ENCODE results near the gene AGPAT1.
"Not testable (repeated sequence)": the region's sequence is repeated elsewhere in the genome, so short reads cannot be mapped to it uniquely, and the experiment has no call there.

Gene AGPAT1

DNA sequence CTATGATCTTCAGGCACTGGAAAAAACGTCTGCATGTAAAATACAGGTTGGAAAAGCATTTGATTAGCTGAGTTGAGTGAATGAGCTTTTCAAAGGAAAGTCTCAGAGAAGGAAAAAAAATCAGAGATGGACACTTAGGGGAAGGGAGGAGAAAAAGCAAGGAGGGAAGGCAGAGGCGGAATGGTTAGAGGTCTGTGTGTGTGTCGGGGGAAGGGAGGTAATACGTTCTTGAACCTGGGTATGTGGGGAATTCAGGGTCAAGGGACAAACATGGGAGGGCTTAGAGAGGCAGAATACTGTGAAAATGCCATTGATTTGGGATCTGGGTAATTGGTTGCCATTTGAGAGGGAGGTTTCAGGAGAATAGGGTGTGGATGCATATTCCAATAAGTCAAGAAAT, 29.2 kb downstream of the AGPAT1 start:
- DNase-seq: no peak

DNA sequence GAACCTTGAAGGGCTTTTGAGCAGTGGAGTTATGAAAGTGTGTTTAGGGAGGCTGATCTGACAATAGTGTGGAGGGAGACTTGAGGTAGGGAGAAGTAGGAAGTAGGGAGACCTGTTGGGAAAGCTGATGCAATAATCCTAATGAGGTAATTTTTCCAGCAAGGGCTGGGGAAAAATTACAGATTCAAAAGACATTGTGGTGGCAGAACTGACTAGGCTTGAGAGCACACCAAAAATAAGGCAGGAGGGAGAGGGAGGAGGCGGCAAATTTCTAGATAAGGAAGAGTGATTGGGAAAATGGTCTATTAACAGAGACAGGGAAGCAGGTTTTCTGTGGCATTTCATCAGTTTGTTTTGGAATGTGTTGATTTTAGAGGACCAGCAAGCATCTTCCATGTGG, 29.6 kb downstream of the AGPAT1 start:
- DNase-seq: no peak

DNA sequence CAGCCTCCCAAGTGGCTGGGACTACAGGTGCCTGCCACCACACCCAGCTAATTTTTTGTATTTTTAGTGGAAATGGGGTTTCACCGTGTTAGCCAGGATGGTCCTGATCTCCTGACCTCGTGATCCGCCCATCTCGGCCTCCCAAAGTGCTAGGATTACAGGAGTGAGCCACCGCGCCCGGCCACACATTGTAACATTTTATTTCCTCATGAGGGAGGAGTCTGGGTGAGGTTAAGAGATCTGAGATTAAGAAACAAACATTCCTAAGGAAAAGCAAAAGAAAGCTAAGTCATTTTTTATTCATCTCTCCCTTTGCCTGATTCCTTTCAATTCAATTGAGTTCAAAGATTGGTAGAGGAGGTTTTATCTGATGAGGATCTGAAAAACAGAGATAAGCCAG, 31.6 kb downstream of the AGPAT1 start:
- DNase-seq: not testable (repeated sequence)

DNA sequence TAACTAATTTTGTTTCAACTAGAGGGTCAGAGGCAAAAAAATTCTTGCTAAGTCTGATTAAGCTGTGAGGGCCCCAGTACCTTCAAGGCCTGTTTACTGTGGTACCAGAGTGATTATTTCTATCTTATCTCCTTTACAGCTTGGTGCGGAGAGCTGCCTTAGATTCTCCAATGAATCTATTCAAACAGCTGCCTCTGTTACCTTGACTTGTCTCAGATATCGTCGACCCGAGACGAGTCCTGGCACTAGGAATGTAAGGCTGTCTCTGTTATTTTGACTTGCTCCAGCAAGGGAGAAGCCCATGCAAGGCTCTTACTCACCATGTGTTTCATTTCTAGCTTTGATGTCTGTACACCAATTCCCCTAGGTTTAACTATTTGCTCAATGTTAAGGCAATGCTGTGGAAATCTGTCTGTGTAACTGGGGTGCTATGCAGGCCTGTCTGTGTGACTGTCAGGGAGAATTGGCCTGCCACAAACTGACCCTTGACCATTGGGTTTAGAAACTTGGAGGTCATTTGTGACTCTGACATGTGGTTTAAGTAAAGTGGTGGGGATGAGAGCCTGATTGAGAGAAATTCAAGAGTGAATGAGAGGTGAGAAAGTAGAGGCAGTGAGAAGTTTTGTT, 35.4 kb downstream of the AGPAT1 start:
- no peak for DNase-seq

DNA sequence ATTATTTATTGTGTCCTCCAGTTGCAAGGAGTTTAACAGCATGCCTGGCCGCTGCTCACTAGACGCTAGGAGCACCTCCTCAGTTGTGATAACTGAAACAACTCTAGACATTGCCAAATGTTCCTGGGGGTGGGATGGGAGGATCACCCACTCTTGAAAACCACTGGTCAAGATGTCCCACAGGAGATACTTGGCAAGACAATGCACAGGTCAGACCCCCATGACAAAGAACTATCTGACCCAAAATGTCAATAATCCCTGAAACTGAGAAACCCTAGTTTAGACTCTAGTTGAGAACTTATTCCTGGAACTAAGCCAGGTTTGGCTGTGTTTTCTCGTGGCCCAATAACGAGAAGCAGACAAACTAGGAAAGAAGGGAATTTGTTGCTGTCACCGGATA, 36.3 kb downstream of the AGPAT1 start:
- DNase-seq: no peak

DNA sequence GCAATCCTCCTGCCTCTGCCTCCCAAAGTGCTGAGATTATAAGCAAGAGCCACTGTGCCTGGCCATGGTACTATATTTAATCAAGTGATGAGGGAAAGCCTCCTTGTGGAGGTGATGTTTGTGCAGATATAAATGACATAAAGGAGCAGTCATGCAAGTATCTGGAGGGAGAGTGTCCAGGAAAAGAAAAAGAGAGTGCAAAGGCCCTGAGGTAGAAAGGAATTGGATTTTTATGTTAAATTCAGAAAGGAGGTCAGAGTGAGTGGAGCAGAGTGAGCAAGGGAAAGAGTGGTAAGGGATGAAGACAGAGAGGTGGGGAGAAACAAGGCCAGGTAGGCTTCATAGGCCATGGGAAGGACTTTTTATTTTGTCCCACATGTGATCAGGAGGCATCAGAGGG, 38.4 kb downstream of the AGPAT1 start:
- no peak for DNase-seq

DNA sequence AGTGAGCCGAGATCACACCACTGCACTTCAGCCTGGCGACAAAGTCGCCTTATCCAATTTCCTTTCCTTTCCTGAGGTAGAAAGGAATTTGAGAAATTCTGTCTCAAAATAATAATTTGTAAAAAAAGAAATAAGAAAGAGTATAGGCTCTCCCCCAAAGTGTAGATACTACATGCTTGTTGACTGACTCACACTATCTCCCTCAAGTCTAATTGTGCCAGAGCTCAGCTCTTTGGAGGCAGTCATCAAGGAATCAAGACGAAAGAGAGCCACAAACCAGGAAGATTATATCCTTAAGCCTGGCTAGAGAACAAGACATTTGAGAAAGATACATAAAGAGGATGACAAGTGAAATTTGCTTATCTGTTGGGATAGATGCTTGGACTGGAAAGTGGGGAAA, 42.1 kb downstream of the AGPAT1 start:
- no peak for DNase-seq

DNA sequence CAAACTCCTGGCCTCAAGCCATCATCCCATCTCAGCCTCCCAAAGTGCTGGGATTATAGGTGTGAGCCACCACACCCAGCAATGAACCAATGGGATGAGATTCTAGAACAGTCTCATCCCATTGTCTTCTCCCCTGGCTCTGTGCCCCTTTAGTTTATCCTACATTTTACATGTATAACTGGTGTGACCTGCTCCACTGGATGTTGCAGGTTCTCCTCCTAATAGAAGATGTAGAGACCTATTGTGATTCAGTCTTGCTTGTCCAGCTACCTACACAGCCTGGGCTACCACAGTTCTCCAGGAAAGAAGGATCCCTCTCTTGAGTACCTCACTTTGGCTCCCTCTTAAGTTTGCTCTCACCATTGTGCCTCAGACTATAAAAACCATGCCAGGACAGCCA, 43.8 kb downstream of the AGPAT1 start:
- no peak for DNase-seq

DNA sequence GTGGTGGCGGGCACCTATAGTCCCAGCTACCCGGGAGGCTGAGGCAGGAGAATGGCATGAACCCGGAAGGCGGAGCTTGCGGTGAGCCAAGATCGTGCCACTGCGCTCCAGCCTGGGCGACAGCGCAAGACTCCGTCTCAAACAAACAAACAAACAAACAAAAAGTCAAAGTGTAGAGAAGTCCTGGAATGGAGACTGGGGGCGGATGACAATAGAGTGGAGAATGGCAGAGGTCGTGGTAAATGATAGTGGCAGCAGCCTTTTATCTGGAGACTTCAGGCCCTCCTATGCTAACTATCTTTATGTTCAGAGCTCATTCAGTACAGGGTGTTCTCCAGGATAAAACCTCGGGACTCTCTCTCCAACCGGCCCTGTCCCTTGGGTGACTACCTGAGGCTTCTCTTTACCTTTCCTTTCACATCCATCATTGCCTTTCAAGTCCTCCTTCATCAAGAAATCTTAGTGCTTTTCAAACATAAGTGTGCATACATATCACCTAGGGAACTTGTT, 44.4 kb downstream of the AGPAT1 start:
- DNase-seq: no peak

DNA sequence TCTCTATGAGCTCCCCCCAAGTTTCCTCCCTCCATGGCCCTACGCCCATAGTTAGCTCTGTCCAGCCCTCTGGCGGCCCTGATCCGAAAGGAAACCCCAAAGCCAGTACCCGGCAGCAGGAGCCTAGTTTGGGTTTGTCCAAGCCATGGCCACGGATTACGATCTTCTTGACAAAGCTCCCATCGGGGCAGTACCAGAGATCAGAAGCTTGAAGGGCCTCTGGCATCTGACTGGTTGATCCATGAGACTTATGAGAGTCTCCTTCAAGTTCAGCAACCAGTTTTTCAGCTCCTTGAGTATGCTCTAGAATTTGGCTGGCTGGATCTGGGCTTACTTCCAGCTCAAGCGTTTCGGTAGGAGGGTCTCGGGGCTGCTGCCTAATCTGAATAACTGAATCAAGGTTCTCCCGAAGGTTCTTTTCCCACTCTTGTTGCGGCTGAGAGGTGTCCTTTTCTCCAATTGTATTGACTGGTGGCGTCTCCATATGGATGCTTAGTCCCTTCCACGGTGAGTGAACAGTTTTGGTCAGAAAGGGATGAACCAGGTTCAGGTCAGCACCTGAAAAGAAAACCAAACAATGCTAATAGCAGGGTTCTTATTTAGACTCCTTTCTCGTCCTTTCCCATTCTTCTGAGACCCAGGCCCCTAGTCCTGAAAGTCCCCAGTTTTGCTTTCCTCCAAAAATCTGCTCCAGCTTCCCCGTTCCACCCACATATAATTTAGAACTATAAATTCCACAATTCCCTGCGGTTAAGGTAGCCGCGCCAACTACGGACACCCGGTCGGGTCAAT, 46.4 kb downstream of the AGPAT1 start:
- DNase-seq: peak in 1 of 2 donors; percentile 92

DNA sequence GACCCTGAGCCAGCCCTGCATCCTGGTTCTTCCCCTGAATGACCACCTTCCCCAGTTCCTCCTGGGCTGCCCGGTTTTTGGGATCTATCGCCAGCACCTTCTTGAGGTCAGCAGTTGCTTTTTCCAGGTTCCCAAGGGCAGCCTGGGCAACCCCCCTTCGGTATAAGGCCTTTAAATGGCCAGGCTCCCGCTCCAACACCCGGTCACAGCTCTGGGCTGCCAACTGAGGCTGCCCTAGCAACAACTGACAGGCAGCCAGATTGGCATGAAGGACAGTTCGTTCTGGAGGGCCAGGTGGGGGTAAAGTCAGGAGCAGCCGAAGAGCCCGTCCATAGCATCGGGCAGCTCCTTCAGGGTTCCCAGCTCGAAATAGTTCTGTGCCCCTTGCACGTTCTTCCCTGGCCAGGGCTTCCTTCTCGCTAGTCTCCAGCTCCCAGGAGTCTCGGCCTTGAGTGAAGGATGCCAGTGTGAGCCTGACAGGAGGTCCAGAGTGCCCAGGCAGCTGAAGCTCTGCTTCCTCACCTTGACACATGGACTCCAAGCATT, 47.1 kb downstream of the AGPAT1 start:
- no peak for DNase-seq

DNA sequence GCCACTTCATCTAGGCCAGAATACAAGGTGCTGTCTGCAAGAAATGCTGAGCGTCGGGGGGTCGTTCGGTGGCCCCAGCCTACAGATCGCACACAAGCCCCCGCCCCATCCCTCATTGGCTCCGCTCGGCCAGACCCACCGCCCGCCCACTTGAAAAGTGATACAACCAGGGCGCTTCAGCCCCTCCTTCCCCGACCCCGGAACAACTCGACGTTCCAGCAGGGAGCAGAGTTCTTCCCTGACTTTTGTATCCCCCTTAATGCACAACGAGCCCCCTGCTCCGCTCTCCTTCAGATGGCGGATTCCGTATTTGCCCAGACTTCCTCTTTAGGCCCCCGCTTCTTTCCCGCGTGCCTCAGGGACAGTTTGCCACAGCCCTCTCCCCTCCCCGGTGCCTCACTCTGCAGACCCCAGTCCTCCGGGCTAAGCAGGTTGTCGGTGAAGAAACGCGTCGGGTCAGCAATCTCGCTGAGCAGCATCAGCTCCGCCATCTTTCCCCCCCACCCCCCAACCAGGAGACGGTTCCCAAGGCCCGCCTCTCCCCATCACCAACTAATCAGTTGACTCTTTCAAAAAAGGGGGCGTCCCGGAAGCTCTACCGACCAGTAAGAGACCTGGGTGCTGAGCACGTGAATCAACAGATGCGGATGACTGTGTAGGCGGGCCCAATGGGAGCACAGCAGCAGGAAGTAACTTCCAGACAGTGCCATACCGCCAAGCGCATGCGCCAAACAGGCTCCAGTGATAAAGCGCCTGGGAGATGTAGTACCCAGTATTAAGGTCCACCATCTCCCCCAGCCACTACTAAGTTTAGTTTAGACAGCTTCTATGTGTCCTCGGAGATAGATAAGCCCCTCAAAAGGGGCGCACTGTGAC, 47.9 kb downstream of the AGPAT1 start, which contains the start of gene ATF6B:
ATF6B (minus strand) TSS at position 530 of the 876 bp plus-strand sequence; CDS start at position 491, 39 bp downstream.
- DNase-seq: peak; percentile 99

DNA sequence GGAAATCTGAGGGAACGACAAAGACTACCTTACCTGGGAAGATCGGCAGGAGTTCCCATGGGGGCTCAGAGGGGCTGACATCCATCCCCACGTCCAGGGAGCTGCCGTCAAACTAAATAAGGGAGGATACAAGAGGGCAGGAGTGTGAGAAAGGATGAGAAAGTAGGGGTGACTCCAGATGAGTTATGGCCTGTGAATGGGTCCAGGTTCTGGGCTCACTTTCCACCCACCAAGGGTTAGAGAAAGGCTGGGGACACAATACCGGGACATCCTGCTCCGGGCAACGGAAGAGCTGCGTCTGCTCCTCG, 48.5 kb downstream of the AGPAT1 start:
- DNase-seq: no peak

DNA sequence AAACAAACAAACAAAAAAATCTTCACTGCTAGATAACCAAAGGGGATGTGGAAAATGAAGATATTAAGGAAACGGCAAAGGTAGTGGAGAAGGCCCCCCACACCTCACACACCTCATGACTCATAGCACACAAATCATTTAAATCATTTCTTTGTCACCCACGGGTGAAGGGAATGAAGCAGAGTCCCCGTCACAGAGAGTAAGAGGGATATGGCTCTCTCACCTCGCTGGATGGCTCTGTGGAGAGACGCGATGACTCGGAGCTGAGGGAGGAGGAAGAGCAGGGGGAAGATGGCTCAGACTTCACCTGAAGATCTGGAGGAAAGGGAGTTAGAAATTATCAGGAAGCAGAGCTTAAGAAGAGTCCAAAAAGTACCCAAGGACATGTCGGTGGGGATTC, 49.0 kb downstream of the AGPAT1 start:
- DNase-seq: no peak

DNA sequence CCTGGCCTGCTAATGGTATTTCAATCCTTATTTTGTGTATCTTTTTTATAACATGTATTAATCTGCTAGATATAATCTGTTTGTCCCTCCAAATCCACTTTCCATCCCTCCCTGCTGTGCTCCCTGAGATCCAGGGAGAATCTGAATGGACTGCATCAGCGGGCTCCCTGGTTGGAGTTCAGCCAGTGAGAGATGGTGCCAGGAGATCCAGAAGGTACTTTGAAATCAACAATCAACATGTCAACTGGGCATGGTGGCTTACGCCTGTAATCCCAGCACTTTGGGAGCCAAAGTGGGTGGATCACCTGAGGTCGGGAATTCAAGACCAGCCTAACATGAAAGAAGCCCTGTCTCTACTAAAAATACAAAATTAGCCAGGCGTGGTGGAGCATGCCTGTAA, 52.2 kb downstream of the AGPAT1 start:
- no peak for DNase-seq

DNA sequence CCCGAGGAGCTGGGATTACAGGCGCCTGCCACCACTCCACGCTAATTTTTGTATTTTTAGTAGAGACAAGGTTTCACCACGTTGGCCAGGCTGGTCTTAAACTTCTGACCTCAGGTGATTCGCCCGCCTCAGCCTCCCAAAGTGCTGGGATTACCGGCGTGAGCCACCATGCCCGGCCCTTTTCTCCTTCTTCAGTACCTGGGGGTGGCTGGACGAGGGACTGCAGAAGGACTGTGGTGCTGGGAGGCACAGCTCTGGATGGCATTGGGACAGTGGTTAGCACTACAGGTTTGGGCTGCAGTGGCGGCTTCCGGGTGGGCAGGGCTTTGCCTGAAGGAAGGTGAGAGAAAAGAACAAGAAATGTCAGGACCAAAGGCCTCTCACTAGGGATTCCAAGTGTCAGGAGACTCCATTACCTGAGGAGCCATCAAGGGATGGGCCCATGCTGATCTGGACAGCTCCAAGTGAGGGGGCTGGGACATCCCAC, 55.3 kb downstream of the AGPAT1 start:
- no peak for DNase-seq

DNA sequence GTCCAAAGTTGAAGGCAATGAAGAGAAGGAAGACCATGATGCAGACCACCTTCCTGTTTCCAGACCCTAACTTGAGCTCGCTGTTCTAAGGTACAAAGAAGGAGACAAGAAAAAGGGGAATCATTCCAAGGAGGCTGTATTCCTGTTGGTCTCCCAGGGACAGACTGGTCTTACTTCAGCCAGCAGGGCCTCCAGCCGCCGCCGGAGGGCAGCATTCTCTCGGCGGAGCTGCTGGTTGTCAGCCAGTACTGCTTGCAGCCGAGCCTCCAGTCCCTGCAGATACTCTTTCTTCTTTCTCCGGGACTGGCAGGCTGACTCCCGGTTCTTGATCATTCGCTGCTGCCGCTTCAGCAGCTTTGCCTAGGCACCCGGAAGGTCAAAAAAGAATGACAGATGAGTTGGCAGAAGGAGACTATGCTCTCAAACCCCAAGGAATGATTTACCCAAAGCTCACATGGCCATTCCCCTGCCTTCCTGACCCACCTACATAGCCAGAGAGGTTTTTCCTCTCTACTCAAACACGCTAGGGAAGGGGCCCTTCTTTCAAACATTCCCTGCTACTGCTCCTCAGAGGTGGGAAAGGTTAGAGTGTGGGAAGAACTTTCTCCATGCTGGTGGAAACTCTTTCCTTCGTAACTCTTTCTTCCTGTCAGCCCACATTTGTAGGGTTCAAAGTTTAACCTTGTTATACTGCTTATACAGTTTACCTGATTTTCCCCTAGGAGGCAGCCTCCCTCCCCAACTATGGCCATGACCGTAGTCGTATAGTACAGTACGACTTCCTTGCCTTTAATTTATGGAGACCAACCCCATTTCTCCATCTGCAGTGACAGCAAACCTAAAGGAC, 56.9 kb downstream of the AGPAT1 start:
- DNase-seq: peak; percentile 80 to 92

Measured in hippocampal formation (tissue), 2 donors.